OCI-M1 (cell line): ENCODE data around the gene IGFBP5.

Experiments
- DNase-seq: peaks from one replicate; lab custom pipeline; 2025; lab: John Stamatoyannopoulos, UW

The IGFBP5 gene

DNA sequence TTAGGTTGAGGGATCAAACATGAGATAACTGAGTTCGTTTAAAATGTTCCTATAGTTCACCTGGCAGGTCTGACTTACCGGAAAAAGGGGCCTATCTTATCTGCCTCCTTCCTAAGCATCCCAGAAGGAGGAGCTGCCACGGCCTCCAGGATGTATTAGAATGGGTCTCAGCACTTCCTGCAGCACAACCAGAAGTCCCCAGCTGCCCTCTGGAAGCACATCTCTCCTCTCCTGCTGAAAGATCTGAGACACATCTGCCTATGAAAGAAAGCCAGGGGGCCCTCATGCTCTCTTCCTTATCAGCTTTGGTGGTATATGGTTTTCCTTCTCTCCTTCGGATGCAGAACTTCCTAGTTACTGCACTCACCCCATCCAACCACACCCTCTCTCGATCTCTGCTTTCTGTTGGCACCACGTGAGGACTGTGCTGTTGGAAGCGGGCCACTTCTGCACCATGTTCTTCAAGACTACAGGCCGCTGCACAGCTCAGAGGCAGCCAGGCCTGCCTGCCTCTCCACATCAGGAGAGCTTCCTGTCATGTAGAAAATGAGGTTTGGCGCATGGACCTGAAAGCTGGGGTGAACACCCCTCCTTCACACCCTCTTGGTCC lies 6.5 kb downstream of the IGFBP5 start:
- DNase-seq, result peak; percentile 41

GRCh38 chr2:216687646-216688045 lies 7.7 kb downstream of the IGFBP5 start:
- no peak for DNase-seq

DNA sequence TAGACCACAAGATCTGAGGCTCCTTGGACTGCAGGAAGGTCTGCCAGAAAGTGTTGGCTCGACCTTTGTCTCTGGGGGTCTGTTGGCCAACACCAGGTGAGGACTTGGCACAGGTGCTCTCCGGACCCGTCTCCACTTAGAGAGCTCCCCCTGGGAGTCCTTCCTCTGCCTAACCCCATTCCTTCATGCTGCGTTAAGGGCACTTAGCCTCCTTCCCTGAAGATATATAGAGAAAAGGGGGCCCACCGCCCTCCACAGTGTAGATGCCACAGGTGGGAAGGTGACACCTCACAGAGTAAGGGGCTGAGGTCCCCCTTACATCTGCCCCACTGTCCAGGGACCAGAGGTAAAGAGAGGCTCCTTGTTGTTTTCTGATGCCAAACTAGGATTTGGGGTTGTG lies 8.2 kb downstream of the IGFBP5 start:
- no peak for DNase-seq

DNA sequence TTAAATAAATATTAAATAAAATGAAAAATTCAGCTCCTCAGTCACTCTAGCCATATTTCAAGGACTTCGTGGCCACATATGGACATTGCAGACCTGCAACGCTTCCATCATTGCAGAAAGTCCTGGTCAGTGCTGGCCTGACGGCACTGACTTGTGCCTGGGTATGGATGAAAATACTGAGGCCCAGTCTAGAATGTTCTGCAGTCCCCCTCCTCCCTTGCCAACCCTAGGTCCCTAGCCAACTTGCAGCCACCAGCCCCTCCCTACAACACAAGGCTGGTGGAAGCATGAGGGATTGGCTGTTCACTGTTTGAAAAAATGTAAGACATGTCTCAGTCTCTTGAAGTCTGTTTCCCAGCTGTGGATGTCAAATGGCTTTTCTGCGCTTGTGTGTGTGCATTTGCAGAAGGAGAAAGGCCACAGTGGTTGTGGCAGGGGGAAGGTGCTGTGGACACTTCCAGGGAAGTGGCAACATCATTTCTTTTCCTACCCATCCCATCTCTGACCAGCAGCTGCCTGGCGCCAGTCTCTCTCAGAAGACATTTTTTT lies 9.9 kb downstream of the IGFBP5 start:
- DNase-seq, result no peak

DNA sequence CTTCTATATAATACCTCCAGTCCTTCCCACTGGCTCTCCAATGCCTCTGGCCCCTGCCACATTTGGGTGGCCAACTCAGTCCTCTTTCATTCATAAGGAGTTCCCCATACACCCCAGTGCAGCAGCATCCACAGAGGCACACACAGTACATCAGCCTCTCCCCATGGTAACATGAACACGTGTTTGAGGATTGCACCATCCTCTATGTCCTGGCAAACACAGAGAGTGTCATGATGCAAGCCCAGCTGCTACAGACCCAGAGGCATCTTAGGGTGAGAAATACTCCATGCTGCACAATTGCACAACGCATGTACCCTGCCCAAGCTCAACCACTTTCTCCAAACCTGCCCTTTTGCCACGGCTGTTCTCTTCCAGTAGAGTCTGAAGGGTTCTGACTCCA lies 11.5 kb downstream of the IGFBP5 start:
- peak; percentile 53 for DNase-seq

DNA sequence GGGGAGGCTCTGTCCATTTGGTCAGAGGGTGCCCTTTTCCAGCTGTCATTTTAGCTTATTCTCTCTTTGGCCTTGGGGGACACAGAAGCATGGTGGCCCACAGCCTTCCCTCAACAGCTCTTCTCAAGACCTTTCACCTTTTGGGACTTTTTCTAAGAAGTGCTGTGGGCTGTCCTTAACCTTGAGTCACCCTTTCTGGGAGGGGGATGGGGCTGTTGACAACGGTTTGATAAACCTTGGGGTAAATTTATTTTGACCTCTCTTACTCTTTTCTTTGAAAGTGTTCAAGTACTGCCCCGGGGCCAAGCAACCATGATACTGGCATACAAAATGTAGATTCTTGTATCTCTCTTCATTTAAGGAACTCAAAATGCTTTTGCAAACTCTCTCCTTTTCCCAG lies 13.7 kb downstream of the IGFBP5 start:
- peak; percentile 66 for DNase-seq

DNA sequence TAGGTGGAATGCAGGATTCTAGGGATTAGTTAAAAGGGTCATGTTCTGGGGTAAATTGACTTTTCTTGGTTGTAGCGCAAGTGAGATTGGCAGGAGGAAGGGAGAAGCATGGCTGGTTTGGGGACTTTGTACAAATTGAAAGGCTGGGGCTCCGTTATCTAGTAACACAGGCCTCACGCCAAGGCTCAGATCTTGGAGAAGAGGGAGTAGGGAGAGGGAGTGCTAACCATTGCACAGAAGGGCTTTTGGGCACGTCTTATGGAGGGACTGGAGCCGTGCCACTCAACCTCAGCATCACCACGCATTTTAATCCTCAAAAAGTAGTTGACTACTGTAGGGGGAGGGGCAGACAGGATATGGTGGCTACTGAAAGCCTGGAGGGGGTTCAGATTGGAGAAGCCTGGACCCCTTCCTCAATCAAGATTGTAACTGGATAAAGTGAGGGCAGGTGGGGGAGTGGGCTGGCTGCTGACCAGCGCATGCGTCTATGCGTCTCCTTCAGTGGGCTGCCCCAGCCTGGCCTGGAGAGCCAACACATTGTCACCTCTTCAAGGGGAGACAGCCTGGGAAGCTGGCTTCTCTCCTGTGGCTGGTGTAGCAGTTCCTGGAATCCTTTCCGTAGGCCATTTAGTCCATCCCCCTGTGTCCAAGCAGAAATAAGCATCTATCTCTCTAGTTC lies 14.3 kb downstream of the IGFBP5 start:
- DNase-seq, result no peak

DNA sequence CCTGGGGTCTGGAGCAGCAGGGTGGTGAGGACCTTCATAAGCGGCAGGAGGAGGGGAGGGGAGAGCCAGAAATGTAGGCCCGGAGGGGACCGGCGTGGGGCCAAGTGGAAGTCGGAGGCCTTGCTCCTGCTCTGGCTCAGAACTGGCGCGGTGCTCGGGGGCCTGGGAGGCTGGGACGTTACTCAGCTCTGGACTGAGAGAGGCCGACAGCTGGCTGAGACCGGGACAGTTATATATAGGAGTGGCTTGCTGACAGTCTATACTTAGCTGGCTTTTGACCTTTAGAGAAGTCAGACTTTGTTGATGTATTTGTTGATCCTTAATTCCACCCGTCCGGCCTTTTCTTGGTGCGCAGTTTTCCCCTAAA lies 15.7 kb downstream of the IGFBP5 start:
- no peak for DNase-seq

DNA sequence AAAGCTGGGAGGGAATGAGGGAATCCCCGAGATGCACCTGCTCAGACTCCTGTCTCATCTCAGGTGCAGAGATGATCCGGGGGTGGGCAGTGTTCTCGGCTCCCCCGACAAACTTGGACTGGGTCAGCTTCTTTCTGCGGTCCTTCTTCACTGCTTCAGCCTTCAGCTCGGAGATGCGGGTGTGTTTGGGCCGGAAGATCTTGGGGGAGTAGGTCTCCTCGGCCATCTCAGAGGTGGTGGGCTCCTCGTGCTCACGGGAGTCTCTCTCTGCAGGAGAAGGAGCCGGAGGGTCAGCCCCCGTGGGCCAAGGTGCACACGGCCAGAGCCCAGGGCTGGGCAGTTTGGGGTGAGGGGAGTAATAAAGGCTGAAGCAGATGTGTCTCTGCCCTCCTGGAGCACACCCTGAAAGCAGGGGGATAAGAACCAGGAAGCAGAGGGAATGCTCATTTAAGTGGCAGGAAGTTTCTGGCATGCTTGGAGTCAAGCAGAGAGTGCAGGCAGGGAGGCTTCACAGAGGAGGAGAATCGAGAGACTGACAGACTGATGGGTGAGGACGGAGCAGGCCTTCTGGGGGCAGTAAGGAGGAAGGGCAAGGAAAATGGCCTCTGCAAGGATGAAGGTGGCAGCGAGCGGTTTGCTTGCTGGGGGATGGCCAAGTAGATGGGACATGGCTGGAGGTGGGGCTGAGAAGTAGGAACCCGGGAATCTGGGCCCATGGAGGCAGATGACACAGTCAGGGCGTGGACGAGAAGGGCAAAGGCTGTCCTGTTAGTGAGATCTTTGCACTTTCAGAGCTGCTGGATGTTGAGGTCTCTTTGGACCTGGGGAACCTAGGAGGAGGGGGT lies 16.3 kb downstream of the IGFBP5 start:
- DNase-seq, result no peak

DNA sequence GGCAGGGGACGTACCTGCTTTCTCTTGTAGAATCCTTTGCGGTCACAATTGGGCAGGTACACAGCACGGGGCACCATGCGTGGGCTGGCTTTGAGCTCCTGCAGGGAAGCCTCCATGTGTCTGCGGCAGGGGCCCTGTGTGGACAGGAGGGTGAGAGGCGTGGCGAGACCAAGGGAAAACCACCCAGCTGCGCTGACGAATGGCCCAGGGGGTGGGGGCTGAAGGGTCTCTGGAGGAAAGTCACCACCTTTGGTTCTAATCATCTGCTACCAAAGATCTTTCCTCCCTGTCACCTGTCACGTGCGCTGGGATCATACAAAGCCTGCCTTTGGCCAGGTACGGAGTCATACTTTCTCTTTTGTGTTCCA lies 17.3 kb downstream of the IGFBP5 start:
- DNase-seq, result no peak

- DNase-seq, result no peak
Observed at GRCh38 chr2:216677439-216678097, 17.8 kb downstream of the IGFBP5 start.

DNA sequence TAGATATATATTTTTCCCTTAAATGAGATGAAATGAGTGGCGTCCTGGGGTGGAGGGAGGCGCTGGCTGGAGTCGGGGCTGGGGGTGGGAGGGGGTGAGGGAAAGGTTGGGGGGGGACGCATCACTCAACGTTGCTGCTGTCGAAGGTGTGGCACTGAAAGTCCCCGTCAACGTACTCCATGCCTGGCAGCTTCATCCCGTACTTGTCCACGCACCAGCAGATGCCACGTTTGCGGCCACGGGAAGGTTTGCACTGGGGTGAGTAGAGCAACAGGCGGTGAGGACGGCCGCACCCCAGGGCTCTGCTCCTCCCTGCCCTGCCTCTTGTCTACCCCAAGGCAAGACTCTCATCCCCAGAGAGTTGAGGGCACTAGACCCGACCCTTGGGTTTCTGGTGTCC lies 18.7 kb downstream of the IGFBP5 start:
- DNase-seq, result no peak

GRCh38 chr2:216674376-216674775 lies 21.0 kb downstream of the IGFBP5 start:
- no peak for DNase-seq

- no peak for DNase-seq
Observed at GRCh38 chr2:216673609-216674008, 21.7 kb downstream of the IGFBP5 start.

DNA sequence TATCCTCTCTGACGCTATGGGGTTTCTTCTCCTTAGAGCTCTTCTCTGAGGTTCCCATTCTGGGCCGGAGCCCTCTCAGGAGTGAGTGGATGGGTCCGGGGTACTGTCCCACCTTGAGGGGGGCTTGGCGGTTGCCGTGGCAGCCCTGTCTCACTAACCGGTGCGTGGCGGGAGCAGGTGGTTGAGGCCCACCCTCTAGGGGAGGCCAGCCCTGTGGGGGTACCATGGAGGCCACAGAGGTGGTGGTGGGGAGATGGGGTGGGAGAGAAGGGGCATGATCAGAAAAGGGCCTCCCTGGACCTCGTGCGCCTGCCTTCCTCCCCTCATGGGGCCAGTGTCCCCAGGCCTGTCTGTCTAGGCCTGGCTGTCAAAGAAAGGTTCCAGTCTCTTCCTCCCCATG lies 22.3 kb downstream of the IGFBP5 start:
- no peak for DNase-seq

- DNase-seq, result no peak
Observed at GRCh38 chr2:216672466-216672865, 22.9 kb downstream of the IGFBP5 start.

DNA sequence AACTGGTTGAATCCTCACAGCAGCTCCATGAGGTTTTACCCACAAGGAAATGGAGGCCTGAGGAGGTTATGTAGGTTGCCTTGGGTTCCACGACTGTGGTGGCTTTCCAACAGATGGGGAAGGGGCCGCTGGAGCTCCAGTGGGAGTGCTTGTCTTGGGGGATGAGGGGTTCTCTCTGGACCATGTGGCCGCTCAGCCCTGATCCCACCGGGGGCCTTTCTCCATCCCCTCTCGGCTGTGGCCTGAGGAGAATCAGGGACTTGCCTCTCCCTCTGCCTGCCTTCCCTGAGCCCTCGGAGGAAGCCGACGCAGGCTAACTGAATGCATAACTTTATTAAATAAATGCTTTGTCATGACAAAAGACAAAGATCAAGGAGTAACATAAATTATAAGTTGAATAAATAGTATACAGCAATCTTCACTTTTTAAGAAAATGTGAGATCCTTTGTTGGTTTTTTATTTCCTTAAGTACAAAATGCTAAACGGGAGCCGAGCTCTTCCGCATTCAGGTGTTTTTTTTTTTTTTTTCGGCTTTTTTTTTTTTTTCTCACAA lies 23.5 kb downstream of the IGFBP5 start:
- DNase-seq, result no peak

- no peak for DNase-seq
Observed at GRCh38 chr2:216671081-216671411, 24.3 kb downstream of the IGFBP5 start.

DNA sequence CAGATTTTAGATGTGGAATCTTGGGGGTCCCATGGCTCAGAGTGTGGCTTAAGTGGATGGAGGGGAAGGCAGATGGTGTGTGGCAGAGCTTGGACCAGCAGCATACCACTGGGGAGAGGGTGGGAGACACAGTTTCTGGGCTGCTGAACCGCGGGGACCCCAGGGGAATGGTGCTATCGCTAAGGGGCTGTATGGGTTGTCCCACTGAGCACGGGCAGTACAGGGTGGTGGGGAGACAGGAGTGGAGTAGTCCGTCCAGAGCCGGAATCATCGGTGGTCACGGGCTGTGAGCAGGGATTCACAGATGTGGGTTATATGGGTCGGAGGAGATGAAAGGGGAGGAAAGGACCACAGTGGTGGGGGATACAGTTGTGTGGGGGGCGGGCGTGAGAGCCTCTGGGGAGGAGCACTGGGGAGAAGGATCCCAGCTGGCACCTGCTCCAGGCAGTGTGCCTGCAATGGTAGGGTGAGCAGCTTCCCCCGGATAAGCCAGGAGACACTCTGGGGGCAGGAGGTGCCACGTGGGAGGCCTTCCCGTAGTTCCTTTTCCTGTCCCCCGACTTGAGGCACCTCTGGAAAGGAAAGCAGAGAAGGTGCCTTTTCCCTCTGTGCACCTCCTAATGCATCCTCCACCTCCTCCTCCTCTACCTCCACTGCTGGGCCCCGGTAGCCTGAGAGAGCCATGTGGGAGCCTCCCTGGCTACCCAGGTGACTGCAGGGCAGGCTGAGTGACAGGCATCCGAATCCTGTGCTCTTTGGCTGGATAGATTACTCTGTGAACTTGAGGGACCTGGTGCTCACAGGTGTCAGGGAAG lies 24.9 kb downstream of the IGFBP5 start:
- no peak for DNase-seq

DNA sequence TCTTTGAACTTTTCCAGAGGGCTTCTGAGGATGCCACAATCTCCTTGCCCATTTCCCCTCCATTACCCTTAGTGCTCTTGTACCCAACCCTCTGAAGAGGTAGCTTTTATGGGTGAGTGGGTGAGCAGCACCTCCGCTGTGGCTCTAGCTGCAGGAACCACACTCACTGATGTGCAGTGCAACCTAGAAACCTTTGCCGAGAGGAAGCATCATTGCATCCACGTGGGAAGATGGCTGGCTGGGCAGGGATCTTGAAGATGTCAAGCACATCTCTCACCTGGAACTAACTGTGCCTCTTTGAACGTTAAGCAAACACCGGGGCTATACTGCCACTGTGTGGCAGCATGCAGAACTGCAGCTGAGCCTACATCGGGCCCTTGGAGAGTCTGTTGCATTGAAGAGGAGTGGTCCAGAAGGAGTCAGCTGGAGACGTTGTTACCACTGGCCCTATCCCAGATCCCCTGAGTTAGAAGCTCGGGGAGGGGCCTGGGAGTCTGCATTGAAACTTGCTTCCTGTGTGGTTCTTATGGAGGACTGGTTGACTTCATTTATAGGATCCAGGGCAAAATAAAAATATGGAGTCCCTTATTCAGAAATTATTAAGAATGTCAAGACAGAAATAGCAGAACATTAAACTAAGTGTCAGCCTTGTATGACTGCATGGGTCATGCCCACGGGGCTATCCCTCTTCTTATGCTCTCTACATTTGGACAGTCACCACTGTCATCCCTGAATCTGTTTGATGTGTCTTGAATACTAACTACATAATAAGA lies 28.7 kb downstream of the IGFBP5 start:
- DNase-seq, result peak; percentile 87

DNA sequence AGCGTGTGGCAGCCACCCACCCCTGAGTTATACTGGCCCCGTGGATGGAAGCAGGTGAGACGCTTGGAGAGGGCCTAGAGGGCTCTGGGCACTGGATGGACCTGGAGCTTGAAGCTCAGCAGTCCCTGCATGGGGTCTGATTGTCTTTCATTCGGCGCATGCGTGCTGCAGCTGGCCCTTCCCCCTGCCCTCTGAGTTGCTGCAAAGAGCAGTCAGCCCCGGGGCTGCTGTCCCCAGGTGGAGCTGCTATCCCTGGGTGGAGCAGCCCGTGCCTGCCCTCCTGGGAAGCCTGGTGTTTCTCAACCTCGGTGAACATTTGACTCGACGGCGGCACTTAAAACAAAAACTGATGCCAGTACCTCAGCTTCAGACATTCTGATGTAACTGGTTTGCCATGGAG lies 29.6 kb downstream of the IGFBP5 start:
- DNase-seq, result no peak
